Trophoblast cell (in vitro differentiated cells and primary cell): Measurements from ENCODE around the gene UBE2L3.

Source experiments
- DNase-seq, 2 donors: peaks; one replicate each; pipeline ENCODE4 v3.0.0-alpha.2; 2016
- H2AFZ ChIP-seq: 2 replicates; pipeline ENCODE4 v1.6.1; 2013; ENCODE audit warnings: low read length, moderate library complexity, mild to moderate bottlenecking; ENCODE audit not compliant: insufficient read depth, poor library complexity
- H2AK5ac ChIP-seq: 2 replicates; pipeline ENCODE4 v1.6.1; 2013; ENCODE audit warnings: mild to moderate bottlenecking, low read length
- H2BK120ac ChIP-seq: 2 replicates; pipeline ENCODE4 v1.6.1; 2013; ENCODE audit warnings: low read length, mild to moderate bottlenecking, moderate library complexity; ENCODE audit not compliant: insufficient read depth, poor library complexity
- H2BK12ac ChIP-seq: 2 replicates; pipeline ENCODE4 v1.6.1; 2013; ENCODE audit warnings: mild to moderate bottlenecking, low read length, moderate library complexity
- H2BK5ac ChIP-seq: 2 replicates; pipeline ENCODE4 v1.6.1; 2013; ENCODE audit warnings: low read length, low read depth, moderate library complexity, mild to moderate bottlenecking; ENCODE audit not compliant: poor library complexity
- H3K14ac ChIP-seq: 2 replicates; pipeline ENCODE4 v1.6.1; 2013; ENCODE audit warnings: mild to moderate bottlenecking, low read length
- H3K18ac ChIP-seq: 2 replicates; pipeline ENCODE4 v1.6.1; 2013; ENCODE audit warnings: mild to moderate bottlenecking, low read length
- H3K23ac ChIP-seq: 2 replicates; pipeline ENCODE4 v1.6.1; 2013; ENCODE audit warnings: low read length
- H3K27ac ChIP-seq: 2 replicates; pipeline ENCODE4 v1.5.1; 2013; ENCODE audit warnings: low read depth, mild to moderate bottlenecking, inconsistent platforms, low read length, moderate library complexity
- H3K27me3 ChIP-seq: 2 replicates; pipeline ENCODE4 v1.6.1; 2013; ENCODE audit warnings: inconsistent platforms, mild to moderate bottlenecking, low read length, moderate library complexity; ENCODE audit not compliant: insufficient read depth
- H3K36me3 ChIP-seq, 2 experiments: 1 replicate in 1 of 2; 2 replicates in 1 of 2; pipeline ENCODE4 v1.6.1; 2013; ENCODE audit warnings: low read length in 2 of 2, mild to moderate bottlenecking in 2 of 2, moderate library complexity in 1 of 2; ENCODE audit not compliant: insufficient read depth in 2 of 2, control insufficient read depth in 1 of 2
- H3K4ac ChIP-seq: 2 replicates; pipeline ENCODE4 v1.6.1; 2013; ENCODE audit warnings: low read depth, mild to moderate bottlenecking, low read length, moderate library complexity
- H3K4me1 ChIP-seq, 2 experiments: 1 replicate in 1 of 2; 2 replicates in 1 of 2; pipeline ENCODE4 v1.6.1; 2013; ENCODE audit warnings: low read length in 2 of 2, mild to moderate bottlenecking in 2 of 2, moderate library complexity in 1 of 2; ENCODE audit not compliant: insufficient read depth in 2 of 2, control insufficient read depth in 1 of 2
- H3K4me2 ChIP-seq: 2 replicates; pipeline ENCODE4 v1.6.1; 2013; ENCODE audit warnings: inconsistent platforms, mild to moderate bottlenecking, low read length, moderate library complexity
- H3K4me3 ChIP-seq: 2 replicates; pipeline ENCODE4 v1.5.1; 2013; ENCODE audit warnings: mild to moderate bottlenecking, low read depth, low read length, inconsistent platforms
- H3K79me1 ChIP-seq: one replicate; pipeline ENCODE4 v1.6.1; 2013; ENCODE audit warnings: low read length
- H3K79me2 ChIP-seq: 2 replicates; pipeline ENCODE4 v1.6.1; 2013; ENCODE audit warnings: low read length, mild to moderate bottlenecking; ENCODE audit not compliant: control insufficient read depth, insufficient read depth, poor library complexity
- H3K9ac ChIP-seq: 2 replicates; pipeline ENCODE4 v1.6.1; 2013; ENCODE audit warnings: mild to moderate bottlenecking, low read length
- H3K9me3 ChIP-seq: 2 replicates; pipeline ENCODE4 v1.6.1; 2013; ENCODE audit warnings: low read depth, mild to moderate bottlenecking, control low read depth, inconsistent platforms, low read length; ENCODE audit not compliant: insufficient read depth
- H4K12ac ChIP-seq: 2 replicates; pipeline ENCODE4 v1.6.1; 2013; ENCODE audit warnings: low read depth, mild to moderate bottlenecking, low read length, moderate library complexity
- H4K8ac ChIP-seq: 2 replicates; pipeline ENCODE4 v1.6.1; 2013; ENCODE audit warnings: low read depth, mild to moderate bottlenecking, low read length, moderate library complexity
- H4K91ac ChIP-seq: one replicate; pipeline ENCODE4 v1.6.1; 2013; ENCODE audit warnings: low read depth, mild to moderate bottlenecking, low read length, moderate library complexity
- WGBS: extraction: QIAGEN DNeasy Blood & Tissue Kit; methylation state at CpG from one replicate; pipeline ENCODE4 v1.1.7; 2013; ENCODE audit warnings: missing lambda C conversion rate; ENCODE audit not compliant: insufficient read length, insufficient coverage; ENCODE audit errors: extremely low coverage; 5-methylcytosine and 5-hydroxymethylcytosine counted together

UBE2L3 gene

DNA sequence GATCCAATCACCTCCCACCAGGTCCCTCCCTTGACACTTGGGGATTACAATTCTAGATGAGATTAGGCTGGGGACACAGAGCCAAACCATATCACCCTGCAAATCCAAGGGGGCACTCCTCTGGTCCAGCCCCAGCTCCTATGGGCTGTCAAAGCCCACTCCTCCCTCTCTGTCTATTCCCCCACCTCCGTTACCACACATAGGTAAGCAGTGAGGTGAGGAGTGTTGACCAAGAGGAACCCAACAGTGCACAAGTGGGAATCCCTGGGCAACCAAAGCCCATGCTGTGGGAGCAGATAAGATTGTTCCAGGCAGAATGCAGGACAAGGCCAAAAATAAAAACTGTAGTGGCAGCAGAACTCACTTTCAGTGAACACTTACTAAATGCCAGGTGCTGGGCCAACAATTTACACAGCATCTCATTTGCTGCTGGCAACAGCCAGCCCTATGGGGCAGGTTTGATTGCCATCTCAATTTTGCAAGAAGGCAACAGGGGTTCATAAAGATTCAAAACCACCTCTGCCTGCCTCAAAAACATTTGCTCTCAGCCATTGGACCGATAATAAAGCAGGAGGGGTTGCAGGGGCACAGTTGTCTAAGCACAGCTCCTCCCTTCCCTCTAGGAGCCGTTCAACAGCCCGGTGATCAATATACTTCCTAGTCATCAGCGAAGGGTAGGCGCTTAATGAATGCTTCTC is 83.5 kb downstream of the UBE2L3 start:
- peak overlapping the region; percentile 78 for H4K8ac ChIP-seq
- peaks cover 4% of the 10 kb centered on the region for H3K9me3 ChIP-seq
- peak overlapping the region; percentile 80 for H3K18ac ChIP-seq
- H3K23ac ChIP-seq, result no peak overlapping the region
- H3K27ac ChIP-seq, result no peak overlapping the region
- no peak overlapping the region for H2BK12ac ChIP-seq
- peak overlapping the region; percentile 81 for H3K14ac ChIP-seq
- H4K12ac ChIP-seq, result peak overlapping the region; percentile 12
- WGBS, result no CpG with 5 or more reads among the region's 6 CpGs
- peaks cover 10% of the 10 kb centered on the region for H3K79me2 ChIP-seq
- peak overlapping the region; percentile 97 for H3K4me2 ChIP-seq
- peaks cover 20 to 27% of the 10 kb centered on the region in 2 experiments for H3K36me3 ChIP-seq
- no peak overlapping the region for H3K9ac ChIP-seq
- H3K4me3 ChIP-seq, result peak overlapping the region; percentile 71
- H3K4me1 ChIP-seq, result peaks cover 14 to 24% of the 10 kb centered on the region in 2 experiments
- H3K79me1 ChIP-seq, result peaks cover 15% of the 10 kb centered on the region
- peak overlapping the region; percentile 98 for H2AFZ ChIP-seq
- peak overlapping the region; percentile 59 for H4K91ac ChIP-seq
- H3K4ac ChIP-seq, result no peak overlapping the region
- no peaks in the 10 kb centered on the region for H3K27me3 ChIP-seq
- no peak for DNase-seq
- H2AK5ac ChIP-seq, result no peak overlapping the region
- H2BK5ac ChIP-seq, result peak overlapping the region; percentile 64
- no peak overlapping the region for H2BK120ac ChIP-seq

DNA sequence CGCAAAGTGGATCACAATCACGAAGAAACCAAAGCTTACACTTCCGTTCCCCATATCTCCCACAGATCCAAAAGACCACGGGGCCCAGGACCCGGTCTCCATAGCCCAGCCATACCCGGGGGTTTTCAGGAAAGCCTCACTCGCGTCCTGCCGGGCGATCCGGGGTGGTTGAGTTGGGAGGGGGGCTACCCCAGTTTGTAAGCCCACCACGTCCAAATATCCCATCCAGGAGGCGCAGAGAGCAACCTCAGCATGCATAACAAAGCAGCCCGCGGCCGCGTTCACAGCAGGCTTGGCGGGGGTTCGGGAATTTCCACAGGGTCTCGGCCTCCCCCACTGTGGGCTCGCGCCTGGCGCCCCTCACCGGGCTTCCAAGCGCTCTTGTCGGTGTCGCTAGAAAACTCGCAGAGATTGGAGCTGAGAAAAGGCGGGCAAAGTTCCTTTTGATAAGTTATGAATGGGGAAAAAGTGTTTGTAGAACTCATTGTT is 84.1 kb downstream of the UBE2L3 start:
- Histone ChIP-seq H3K4me1 (peaks cover 16 to 26% of the 10 kb centered on the region in 2 experiments), H4K12ac (peak overlapping the region; percentile 12), H2BK5ac (peak overlapping the region; percentile 64), H3K9me3 (peaks cover 2% of the 10 kb centered on the region), H3K27me3 (no peaks in the 10 kb centered on the region), H2BK120ac (peak overlapping the region; percentile 36), H4K91ac (peak overlapping the region; percentile 59), H3K18ac (peak overlapping the region; percentile 80), H3K36me3 (peaks cover 15 to 21% of the 10 kb centered on the region in 2 experiments), H2AK5ac (no peak overlapping the region), H3K23ac (no peak overlapping the region), H3K4ac (peak overlapping the region; percentile 56), H3K4me3 (peak overlapping the region; percentile 71), H3K27ac (peak overlapping the region; percentile 64), H3K79me1 (peaks cover 15% of the 10 kb centered on the region), H3K4me2 (peak overlapping the region; percentile 97), H2AFZ (peak overlapping the region; percentile 98), H3K79me2 (peaks cover 10% of the 10 kb centered on the region), H2BK12ac (no peak overlapping the region), H4K8ac (peak overlapping the region; percentile 78), H3K14ac (peak overlapping the region; percentile 81), H3K9ac (peak overlapping the region; percentile 79)
- WGBS, result no CpG with 5 or more reads among the region's 29 CpGs
- DNase-seq, result no peak

DNA sequence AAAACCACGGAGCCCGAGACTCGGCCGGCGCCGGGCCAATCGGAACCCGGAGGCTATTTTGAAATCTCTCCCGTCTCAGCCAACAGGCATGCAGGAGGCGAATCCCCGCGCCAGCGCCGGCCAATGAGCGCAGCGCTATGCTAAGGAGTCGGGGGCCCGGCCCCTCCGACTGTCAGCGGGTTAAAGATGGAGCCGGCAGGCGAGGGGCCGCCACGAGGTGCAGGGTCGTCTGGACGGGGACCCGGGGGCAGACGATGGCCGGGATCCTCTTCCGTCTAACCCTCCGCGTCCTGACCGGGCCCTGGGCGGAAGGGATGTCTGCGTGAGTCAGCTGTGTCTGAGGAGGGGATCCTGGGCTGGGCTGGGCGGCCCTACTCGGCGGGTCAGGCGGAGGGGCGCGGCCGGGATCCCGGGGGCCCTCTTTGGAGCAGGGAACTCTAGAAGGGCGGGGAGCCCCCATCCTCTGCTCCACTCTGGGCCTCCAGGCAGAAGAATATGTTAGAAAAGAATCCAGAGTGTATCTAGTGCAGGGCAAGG is 84.6 kb downstream of the UBE2L3 start:
- Histone ChIP-seq H3K23ac (no peak overlapping the region), H4K12ac (peak overlapping the region; percentile 86), H3K79me1 (peaks cover 19% of the 10 kb centered on the region), H3K18ac (peak overlapping the region; percentile 81), H3K14ac (peak overlapping the region; percentile 90), H4K91ac (peak overlapping the region; percentile 97), H3K36me3 (peaks cover 15 to 20% of the 10 kb centered on the region in 2 experiments), H3K4me2 (peak overlapping the region; percentile 97), H2BK12ac (peak overlapping the region; percentile 72), H3K9ac (peak overlapping the region; percentile 71), H3K79me2 (peaks cover 10% of the 10 kb centered on the region), H2BK5ac (peak overlapping the region; percentile 73), H4K8ac (peak overlapping the region; percentile 64), H3K4ac (peak overlapping the region; percentile 94), H3K27ac (peak overlapping the region; percentile 63), H2BK120ac (peak overlapping the region; percentile 91), H3K27me3 (no peaks in the 10 kb centered on the region), H3K4me1 (peaks cover 21 to 32% of the 10 kb centered on the region in 2 experiments), H3K9me3 (peaks cover 2% of the 10 kb centered on the region), H2AK5ac (peak overlapping the region; percentile 55), H2AFZ (peak overlapping the region; percentile 48), H3K4me3 (peak overlapping the region; percentile 79)
- peak; percentile 89 to 95 for DNase-seq
- WGBS, result no CpG with 5 or more reads among the region's 44 CpGs

DNA sequence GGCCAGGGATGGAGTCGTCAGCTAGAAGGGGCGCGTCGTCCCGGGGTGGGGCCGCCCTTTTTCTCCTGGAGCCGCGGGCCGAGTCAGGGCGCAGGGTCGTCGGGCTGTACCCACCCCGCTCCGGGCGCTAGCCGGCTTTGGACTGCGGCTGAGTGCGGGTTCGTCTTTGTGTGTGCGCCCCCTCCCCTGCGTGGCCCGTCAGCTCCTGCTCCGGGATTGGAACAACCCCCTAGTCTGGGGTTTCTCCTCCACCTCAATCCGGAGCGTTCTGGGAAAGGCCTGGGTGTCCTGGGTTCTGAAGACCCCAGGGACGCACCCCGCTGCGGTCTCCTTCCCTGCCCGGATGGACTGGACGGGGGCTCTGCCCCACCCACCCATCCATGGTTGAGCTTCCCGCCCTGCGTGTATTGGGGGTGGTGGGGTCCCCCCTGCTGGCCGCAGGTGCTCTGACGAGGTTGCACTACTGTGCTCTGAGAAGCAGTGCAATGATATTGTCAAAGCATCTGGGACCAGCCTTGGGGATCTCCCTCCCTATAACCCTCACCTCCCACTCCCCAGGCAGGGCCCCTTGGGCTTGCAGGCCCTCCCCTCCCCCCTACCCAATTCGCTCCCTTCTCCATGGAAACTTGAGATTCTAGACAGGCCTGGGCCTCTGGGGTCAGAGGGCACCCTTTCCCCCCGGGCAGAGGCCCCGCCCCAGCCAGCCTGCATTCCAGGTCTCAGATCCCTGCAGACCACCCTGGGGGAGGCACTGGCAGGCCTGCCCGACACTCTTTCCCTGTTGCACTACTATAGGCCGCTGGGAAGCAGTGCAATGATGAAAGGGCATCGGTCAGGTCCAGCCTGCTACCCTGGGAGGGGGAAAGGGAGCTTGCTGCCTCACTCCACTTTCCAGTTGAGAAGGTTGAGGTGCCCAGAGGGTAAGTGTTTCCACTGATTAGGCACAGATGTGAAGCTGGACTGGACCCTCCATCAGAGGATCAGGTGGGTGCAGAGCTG is 85.3 kb downstream of the UBE2L3 start:
- Histone ChIP-seq H3K14ac (peak overlapping the region; percentile 90), H3K4ac (peak overlapping the region; percentile 94), H4K8ac (peak overlapping the region; percentile 64), H3K4me1 (peaks cover 22 to 33% of the 10 kb centered on the region in 2 experiments), H3K4me2 (peak overlapping the region; percentile 97), H3K27ac (peak overlapping the region; percentile 63), H2BK12ac (peak overlapping the region; percentile 72), H2BK120ac (peak overlapping the region; percentile 91), H3K4me3 (peak overlapping the region; percentile 79), H3K23ac (no peak overlapping the region), H3K9me3 (peaks cover 2% of the 10 kb centered on the region), H3K79me2 (peaks cover 12% of the 10 kb centered on the region), H2AK5ac (peak overlapping the region; percentile 55), H3K27me3 (no peaks in the 10 kb centered on the region), H3K9ac (peak overlapping the region; percentile 71), H2AFZ (peak overlapping the region; percentile 48), H4K91ac (peak overlapping the region; percentile 97), H2BK5ac (peak overlapping the region; percentile 73), H3K36me3 (peaks cover 15 to 17% of the 10 kb centered on the region in 2 experiments), H4K12ac (peak overlapping the region; percentile 86), H3K79me1 (peaks cover 25% of the 10 kb centered on the region), H3K18ac (peak overlapping the region; percentile 81)
- no peak for DNase-seq
- no CpG with 5 or more reads among the region's 40 CpGs for WGBS
